Fibroblast of upper back skin (primary cell): ENCODE data around the gene SLC35E3.

Source experiments
- DNase-seq: peaks from one replicate; pipeline ENCODE4 v3.0.0-alpha.2; 2013

The SLC35E3 gene

DNA sequence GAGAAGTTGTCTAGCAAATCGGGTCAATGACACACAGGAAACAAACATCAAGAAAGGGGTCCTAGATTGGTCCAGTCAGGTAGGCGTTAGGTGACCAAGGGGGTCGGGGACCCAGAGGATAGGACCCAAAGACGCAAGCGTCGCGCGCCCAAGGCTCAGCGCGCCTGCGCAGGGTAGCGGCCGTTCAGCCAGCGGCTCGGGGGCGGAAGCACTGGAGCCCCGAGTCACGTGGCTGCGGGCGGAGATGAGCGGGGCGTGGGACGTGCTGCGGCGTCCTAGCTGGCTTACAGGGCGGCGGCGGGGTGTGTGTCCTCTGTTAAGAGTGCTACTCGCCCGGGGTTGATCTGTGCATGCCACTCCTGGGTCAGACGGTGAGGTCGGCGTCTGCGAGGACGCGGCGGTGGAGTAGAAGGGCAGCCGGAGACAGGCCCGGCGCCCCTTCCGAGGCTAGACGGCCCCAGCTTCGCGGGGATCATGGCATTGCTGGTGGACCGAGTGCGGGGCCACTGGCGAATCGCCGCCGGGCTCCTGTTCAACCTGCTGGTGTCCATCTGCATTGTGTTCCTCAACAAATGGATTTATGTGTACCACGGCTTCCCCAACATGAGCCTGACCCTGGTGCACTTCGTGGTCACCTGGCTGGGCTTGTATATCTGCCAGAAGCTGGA lies at the start of gene SLC35E3:
TSS of gene SLC35E3 (plus strand) at position 273 of the 668 bp plus-strand sequence. CDS start at position 475, 202 bp downstream.
- DNase-seq, result peak; percentile 86

DNA sequence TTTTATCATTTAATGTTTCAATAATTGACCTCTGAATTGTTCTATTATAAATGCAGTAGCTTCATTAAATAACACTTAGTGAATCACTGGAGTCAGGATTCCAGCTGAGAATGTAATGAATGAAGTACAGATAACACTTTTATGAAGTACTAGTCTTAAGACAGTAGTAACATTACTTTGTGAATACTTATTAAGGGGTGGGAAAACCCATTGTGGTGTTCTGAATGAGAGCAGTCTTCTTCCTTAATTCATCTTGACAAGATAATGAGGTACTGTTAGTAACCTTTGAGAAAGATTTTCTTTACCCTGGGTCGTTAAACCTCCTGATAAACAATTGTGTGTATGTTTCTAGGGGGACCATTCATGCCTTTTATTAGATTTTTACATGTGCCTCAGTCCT lies 46.5 kb upstream of the SLC35E3 start:
- no peak for DNase-seq

DNA sequence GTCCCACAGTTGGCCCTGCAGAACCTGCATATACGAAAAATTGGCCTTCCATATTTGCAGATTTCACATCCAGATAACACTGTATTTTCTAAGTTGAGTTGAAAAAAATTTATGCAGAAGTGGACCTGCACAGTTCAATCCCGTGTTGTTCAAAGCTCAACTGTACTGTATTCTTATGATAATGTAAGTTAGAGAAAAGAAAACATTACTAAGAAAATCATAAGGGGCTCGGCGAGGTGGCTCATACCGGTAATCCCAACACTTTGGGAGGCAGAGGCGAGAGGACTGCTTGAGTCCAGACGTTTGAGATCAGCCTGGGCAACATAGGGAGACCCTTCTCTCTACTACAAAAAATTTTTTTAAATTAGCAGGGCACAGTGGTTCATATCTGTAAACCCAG lies 18.2 kb upstream of the SLC35E3 start:
- no peak for DNase-seq

DNA sequence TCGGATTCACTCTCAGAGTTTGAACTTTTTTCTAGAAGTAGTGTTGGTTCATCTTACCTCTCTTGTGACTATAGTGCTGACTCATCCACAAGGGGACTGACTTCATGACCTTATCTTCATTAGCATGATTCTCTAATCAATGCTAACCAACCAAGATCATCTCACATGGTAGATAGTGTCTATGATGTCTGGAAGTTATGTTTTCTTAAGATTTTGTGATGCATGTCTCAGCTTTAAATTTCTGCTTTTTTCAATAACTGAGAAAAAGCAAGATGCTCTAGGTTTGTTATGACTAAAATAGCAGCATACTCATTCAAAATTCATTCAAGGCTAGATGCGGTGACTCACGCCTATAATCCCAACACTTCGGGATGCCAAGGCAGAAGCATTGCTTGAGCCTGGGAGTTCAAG lies 12.3 kb upstream of the SLC35E3 start:
- peak; percentile 62 for DNase-seq

DNA sequence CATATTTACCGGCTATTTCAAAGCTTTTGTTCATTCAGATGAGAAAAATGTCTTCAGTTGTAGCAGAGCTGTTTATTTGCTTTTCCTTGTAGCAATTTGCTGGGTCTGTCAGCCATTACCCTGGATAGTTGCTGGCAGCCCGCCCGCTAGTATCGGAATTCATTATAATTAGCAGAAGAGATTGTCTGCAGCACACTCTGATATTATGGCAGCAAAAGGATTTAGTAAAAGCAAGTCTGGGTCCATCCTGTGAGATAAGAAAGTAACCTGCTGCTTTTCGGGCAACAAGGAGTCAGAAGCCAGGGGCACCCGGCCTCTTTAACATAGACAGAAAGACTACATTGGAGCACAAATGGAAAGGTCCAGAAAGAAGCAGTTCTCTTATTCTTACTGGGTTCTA lies 6.1 kb upstream of the SLC35E3 start:
- no peak for DNase-seq

DNA sequence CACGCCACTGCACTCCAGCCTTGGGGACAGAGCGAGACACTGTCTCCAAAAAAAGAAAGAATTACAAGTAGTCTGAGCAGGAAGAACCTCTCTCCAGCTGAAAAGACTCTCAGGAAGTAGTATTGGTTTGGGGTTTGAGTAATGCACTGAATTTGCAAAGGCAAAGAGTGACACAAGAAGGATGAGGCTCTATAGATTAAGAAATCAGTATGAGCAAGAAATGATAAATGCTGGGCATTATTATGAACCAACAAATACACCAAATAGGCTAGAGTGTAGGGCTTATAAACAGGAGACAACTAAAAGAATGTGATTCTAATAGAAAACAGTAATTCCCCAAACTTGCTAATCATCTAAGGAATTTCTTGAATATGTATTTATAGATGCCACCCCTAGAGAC lies 2.6 kb upstream of the SLC35E3 start:
- peak; percentile 1 for DNase-seq

DNA sequence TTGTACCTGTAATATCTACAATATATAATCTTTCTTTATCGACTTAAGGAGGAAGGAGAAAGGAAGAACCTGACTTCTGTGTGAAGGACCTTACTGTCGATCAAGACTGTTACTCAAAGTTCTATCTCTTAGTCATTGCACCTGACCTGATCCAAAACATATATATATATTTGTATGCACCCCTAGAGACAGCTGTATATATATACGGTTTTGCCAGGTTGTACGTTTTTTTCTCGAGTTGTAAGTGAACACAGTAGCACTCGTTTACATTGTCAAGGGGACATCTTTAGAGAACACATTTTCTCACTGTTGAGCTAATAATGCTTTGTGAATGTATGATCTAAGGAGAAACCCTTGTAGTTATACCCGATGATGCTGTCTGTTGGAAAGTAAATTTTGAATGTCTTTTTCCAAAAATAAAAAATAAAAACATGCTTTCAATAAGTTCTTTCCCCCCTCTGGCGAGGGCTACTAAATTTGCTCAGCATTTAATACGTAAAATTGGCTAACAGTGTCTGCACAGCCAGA lies 536 bp upstream of the SLC35E3 start:
- DNase-seq, result no peak

DNA sequence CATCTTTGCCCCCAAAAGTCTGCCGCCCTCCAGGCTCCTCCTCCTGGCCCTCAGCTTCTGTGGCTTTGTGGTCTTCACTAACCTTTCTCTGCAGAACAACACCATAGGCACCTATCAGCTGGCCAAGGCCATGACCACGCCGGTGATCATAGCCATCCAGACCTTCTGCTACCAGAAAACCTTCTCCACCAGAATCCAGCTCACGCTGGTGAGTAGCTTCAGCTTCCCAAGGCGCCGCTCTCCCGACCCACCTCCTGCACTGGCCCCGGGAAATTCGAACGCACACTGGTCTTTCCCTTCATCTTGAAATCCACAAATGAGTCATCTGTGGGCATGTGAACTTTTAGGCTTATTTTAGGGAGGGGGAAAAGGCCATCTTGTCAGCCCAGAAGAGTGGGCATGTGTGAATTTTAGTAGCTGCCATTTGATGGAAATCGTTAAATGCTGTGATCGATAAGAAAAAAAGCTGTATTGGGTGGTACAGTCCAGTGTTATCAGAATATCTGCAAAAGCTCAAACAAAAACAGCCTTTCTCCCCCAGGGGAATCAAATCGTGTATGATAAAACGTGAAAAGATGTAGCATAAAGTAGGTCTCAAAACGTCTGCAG lies 700 bp downstream of the SLC35E3 start:
- DNase-seq, result peak; percentile 68

DNA sequence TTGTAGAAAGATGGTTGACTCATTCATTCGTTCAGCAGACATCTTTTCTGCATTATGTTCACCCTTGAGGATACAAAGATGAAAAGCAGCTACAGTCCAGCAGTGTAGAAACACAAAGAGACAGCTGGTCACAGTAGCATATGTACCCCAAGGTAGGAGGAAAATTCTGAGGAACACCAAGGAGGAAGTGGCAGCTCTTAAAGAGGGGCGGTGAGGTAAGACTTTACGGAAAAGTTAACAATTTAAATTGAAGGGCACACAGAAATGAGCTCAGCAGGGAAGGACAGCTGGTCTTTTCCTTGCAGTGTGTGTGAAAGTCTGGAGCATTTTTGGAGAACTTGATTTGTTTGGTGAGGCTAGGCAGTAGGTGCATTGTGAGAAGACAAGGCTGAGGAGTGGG lies 3.5 kb downstream of the SLC35E3 start:
- DNase-seq, result no peak

DNA sequence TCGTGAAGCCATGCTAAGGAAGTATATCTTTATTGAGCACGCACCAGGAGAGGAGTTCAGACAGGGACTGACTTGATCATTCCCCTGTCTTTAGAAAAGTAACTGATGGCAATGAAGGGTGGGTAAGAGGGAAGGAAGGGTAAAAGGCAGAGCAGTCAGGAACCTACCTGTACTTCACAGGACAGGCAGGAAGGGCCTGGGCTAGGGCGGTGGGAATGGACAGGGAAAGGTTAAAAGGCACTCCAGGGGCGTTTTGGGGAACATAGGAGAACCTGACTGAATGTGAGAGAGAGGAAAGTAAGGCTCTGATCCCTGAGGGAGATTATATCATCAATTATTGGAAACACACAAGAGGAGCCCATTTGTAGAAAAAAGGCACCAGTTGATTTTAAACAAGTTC lies 3.9 kb downstream of the SLC35E3 start:
- DNase-seq, result no peak

DNA sequence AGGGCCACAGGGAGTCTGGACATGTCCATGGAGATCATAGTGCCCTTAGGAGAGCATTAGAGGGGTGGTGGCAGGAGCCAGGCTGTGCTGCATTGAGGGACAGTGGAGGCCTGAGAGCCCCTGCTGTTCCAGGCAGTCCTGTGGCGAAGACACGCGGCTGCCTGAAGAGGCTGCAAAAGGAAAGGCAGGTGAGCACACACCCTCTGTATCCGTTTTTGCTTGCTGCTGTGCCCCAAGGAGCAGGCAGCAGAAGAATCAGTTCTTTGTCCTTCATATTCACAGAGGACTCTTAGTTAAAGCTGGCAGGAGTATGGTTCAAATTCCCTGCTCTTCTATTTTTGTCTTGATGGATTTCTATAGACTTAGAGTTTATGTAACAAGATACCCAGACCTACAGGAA lies 4.5 kb downstream of the SLC35E3 start:
- no peak for DNase-seq

DNA sequence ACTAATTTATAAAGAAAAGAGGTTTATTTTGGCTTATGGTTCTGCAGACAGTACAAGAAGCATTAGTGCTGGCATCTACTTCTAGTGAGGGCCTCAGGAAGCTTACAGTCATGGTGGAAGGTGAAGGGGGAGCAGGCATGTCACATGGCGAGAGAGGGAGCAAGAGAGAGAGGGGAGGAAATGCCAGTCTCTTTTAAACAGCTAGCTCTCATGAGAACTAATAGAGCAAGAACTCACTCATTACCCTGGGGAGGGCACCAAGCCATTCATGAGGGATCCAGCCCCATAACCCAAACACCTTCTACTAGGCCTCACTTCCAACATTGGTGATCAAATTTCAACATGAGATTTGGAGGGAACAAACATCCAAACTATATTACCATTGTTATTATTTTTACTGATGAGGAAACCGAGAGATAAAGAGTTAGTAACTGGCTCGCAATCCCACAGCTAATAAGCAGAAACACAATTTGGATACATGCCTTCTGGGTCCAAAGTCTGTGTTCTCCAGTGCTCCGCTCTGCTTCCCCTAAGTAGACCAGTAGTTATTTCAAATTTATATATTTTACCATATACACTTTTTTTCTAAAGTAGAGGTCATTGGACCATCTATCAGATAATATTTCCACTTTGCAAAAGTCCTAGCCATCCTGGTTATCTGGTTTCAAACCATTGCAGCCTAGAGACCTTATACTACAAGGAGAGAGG lies 9.7 kb downstream of the SLC35E3 start:
- no peak for DNase-seq

DNA sequence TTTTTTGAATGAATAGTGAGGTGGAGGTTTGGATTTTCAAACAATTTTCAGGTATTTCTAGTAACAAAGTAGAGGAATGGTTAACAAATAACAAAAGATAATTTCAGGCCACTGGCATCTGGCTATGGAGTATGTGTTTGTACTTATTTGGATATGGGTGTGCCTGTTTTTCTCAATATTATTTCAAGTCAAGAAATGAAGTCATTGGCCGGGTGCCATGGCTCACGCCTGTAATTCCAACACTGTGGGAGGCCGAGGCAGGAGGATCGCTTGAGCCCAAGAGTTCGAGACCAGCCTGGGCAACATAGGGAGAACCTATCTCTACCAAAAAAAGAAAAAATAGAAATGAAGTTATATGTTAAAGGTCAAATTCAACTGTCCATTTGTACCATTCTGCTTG lies 13.9 kb downstream of the SLC35E3 start:
- no peak for DNase-seq

DNA sequence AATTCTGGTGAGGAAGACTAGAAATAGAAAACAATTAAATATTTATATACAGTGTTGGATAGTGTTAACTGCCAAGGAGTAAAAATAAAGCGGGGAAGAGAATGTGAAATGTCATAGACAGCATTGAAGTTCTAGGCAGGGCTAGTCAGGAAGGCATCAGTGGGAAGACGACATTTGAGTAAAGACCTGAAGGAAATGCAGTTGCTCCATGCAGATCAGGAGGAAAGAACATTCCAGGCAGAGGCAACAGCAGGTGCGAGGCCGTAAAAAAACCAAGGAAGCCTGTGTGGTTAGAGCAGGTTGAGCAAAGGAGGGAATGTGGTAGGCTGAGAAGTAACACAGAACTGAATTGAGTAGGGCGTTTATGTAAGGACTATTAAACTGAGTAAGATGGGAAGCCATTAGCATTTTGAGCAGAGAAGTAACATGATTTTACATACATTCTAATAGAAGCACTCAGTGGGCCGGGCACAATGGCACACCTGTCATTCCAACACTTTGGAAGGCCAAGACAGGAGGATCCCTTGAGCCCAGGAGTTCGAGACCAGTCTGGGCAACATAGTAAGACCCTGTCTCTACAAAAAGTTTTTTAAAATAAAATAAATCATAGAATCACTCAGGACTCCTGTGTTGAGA lies 14.9 kb downstream of the SLC35E3 start:
- no peak for DNase-seq

DNA sequence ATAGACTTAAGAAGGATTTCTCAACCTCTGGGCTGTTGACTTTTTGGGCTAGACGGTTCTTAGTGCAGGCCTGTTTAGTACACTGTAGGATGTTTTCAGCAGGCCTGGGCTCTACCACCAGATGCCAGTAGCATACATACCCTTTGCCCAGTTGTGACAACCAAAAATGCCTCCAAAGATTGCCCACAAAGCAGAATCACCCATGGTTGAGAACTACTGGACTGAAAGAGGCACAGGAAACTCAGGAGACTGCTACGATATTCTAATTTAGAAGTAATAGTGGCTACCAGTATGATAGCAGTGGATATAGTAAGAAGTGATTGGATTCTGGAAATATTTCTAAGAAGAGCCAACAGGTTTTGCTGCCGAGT lies 15.5 kb downstream of the SLC35E3 start:
- DNase-seq, result no peak

DNA sequence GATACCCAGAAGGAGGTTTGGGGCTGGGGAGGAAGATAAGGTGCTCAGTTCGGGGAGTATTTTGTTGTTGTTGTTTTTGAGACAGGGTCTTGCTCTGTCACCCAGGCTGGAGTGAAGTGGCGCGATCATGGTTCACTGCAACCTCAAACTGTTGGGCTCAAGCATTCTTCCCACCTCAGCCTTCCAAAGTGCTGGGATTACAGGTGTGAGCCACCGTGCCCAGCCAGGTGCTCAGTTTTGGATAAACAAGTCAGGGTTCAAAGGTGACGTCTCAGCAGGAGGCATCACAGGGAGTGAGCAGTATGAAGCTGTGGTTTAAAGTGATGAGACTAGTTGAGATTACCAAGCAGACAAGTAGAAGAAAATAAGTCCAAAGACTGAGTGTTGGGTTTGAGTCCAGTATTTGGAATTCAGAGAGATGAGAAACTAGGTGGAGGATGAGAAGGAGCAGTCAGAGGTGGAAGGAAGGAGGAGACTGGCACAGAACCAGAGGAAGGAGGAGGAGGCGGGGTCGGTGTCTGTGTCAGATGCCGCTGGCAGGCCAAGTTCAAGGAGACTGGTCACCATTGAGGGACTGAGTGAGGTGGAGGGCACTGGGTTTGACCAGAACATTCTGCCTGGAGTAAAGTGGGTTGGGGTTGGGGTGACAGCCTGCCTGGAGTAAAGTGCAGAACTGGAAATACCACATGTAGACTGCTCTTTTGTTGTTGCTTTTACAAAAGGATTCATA lies 16.1 kb downstream of the SLC35E3 start:
- DNase-seq, result no peak

DNA sequence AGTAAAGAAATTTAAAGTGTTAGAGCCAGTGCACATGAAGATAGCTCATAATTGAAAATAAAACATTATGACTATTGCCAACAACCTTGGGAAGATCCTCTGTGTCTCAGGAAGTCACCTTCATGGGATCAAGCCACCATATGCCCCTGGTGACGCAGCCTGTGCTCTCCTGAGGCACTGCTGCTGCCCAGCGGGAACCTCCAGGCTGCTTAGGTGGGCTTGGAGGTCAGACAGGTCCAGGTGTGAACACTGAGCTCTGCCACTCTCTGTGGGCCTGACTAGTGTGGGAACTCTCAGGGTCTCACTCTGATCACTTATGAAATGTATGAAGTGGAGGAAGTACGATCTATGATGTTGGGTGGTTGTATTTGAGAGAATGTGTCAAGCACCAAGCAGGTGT lies 16.7 kb downstream of the SLC35E3 start:
- DNase-seq, result no peak

DNA sequence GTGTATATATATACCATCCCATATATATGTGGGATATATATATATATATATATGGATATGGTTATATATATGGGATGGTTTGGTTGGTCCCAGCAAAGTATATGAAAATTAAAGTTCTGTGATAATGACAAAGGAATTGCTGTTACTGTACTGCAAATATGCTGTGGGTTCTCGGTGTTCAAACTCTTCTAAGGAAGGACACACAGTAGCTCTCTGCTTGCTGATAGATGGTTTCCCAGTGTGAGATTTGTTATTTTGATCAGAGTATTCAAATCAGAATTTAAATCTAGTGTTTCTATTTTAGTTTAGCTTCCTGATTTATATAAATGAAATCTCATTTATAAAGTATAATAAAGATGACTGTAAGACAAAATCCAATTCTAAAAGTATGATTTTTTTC lies 19.7 kb downstream of the SLC35E3 start:
- DNase-seq, result no peak

DNA sequence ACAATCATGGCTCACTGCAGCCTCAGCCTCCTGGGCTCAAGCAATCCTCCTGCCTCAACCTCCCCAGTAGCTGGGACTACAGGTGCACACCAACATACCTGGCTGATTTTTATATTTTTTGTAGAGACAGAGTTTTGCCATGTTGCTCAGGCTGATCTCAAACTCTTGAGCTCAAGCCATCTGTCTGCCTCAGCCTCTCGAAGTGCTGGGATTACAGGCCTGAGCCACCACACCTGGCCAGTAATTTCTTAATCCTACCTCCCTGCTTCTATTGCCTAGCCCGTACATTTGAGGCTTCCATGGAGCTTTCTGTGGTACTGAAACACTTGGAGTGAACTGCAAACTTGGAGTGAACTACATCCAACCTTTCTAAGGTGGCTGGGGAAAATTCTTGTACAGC lies 20.7 kb downstream of the SLC35E3 start:
- no peak for DNase-seq

DNA sequence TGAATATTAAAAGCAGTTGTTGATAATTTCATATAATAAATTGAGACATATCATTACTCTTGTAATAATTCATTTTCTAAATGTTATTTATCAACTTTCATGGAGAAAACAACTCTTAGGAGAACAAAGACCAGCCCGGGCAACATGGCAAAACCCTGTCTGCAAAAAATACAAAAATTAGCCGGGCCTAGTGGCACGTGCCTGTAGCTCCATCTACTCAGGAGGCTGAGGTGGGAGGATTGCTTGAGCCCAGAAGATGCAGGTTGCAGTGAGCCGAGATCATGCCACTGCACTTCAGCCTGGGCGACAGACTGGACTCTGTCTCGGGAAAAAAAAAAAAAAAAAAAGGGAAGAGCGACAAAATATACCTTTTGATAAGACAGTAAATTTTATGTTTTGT lies 21.2 kb downstream of the SLC35E3 start:
- DNase-seq, result no peak

DNA sequence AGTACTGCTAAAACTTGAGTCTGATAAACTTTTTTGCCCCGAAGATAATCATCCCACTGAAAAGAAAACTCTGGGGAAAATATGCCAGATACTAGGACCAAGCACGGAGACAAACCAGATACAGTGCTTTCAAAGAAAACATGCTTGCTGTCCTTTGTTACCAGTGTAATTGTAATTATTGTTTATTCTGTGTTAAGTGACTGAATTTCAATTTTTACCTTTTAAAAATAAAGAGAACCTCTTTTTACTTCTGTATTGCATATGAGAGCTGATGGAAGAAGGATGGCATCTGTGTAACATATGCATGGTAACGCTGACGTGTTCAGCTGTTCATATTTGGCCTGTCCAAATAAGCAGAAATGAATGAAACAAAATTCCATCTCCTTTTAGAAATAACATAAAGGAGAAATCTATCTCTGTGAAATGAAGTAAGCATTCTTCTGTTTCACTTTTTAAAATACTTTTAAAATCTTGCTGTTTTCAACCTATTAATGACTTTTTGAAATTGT lies 22.5 kb downstream of the SLC35E3 start:
- DNase-seq, result peak; percentile 47

DNA sequence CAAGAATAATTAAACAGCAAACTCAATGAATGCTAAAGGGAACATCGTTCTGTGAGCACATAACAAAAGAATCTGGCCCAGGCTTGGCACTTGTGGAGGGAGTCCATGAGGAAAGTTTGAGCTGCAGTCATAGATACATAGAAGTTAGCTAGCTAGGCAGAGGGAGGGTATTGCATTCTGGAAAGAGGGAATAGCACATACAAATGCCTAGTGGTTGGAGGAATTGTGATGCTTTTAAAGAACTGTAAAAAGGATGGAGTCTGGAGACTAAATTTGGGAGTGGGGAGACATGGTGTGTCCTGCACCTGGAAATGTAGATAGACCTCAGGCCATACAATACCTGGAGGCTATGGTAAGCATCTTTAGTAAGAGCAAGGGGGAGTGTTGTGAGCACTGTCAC lies 24.0 kb downstream of the SLC35E3 start:
- DNase-seq, result no peak
